ENCODE data around the gene REN.
A peak's percentile ranks its signal among the peaks of the same experiment; 100 is the strongest.

Gene REN

GRCh38 chr1:204153667-204154066, 12.5 kb downstream of the REN start:
- FAIRE-seq (no peak), DNase-seq (ENCODE audit: insufficient read length, low spot score) (no peak)
- TF ChIP-seq CTCF (IDR thresholded peaks at IDR 0.05; ENCODE audit: insufficient read depth, missing control alignments): no peak

- DNase-seq (ENCODE audit: insufficient read length, low spot score) (no peak), FAIRE-seq (no peak)
- TF ChIP-seq CTCF (IDR thresholded peaks at IDR 0.05; ENCODE audit: insufficient read depth, missing control alignments): no peak
These were observed 13.7 kb downstream of the REN start for GRCh38 chr1:204152310-204153044.

GRCh38 chr1:204151552-204152309, 14.4 kb downstream of the REN start, which contains the start of gene ETNK2:
TSS of gene ETNK2 (minus strand) at chr1:204152044. CDS start at chr1:204151852, 192 bp downstream.
- FAIRE-seq: no peak
- DNase-seq (ENCODE audit: insufficient read length, low spot score): peak; percentile 100
- TF ChIP-seq CTCF (IDR thresholded peaks at IDR 0.05; ENCODE audit: insufficient read depth, missing control alignments): no peak

- FAIRE-seq (no peak), DNase-seq (ENCODE audit: insufficient read length, low spot score) (no peak)
- TF ChIP-seq CTCF (IDR thresholded peaks at IDR 0.05; ENCODE audit: insufficient read depth, missing control alignments): no peak
These were observed 15.2 kb downstream of the REN start for GRCh38 chr1:204150702-204151551.

GRCh38 chr1:204149635-204150565, 16.2 kb downstream of the REN start:
- no peak for TF ChIP-seq CTCF (IDR thresholded peaks at IDR 0.05; ENCODE audit: insufficient read depth, missing control alignments)
- FAIRE-seq: no peak
- no peak for DNase-seq (ENCODE audit: insufficient read length, low spot score)

GRCh38 chr1:204149107-204149506, 17.0 kb downstream of the REN start:
- TF ChIP-seq CTCF (IDR thresholded peaks at IDR 0.05; ENCODE audit: insufficient read depth, missing control alignments): no peak
- DNase-seq (ENCODE audit: insufficient read length, low spot score) (no peak), FAIRE-seq (no peak)
